Neural progenitor cell (in vitro differentiated cells): ENCODE results near the gene WDR72.

ENCODE experiments used
- EZH2 ChIP-seq: fragments of 200-600 bp; sonication (generic); IDR thresholded peaks from 2 replicates; pipeline ENCODE4 v1.6.1; 2017; ENCODE audit warnings: antibody characterized with exemption, mild to moderate bottlenecking, moderate library complexity
- EZH2phosphoT487 ChIP-seq: fragments of 200-600 bp; sonication (generic); IDR thresholded peaks from 2 replicates; pipeline ENCODE4 v1.6.1; 2017; ENCODE audit warnings: antibody characterized with exemption
- TF ChIP-seq, protein P1 (sequence below): fragments of 200-600 bp; sonication (generic); IDR thresholded peaks from 2 replicates; pipeline ENCODE4 v1.5.1; 2017; ENCODE audit warnings: antibody characterized with exemption, mild to moderate bottlenecking

DNA sequence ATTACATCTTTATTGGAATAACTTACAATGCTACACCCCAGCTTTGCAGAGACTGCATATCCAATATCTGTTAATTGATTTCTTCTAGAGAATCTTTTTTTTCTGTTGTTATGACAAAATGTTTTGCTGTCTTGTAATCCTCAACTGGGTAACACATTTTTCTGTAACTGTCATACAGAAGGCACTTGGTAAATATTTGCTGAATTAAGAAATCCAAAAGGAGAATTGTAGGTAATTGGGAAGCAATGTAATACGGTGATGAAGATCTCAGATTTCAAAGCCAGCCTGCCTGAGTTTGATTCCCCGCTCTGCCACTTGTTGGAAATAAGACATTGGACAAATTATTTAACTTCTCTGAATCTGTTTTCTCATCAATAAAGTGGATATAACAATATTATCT is 169.1 kb downstream of the WDR72 start:
- no peak for TF ChIP-seq EZH2
- TF ChIP-seq, protein P1, sequence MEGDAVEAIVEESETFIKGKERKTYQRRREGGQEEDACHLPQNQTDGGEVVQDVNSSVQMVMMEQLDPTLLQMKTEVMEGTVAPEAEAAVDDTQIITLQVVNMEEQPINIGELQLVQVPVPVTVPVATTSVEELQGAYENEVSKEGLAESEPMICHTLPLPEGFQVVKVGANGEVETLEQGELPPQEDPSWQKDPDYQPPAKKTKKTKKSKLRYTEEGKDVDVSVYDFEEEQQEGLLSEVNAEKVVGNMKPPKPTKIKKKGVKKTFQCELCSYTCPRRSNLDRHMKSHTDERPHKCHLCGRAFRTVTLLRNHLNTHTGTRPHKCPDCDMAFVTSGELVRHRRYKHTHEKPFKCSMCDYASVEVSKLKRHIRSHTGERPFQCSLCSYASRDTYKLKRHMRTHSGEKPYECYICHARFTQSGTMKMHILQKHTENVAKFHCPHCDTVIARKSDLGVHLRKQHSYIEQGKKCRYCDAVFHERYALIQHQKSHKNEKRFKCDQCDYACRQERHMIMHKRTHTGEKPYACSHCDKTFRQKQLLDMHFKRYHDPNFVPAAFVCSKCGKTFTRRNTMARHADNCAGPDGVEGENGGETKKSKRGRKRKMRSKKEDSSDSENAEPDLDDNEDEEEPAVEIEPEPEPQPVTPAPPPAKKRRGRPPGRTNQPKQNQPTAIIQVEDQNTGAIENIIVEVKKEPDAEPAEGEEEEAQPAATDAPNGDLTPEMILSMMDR = no peak
- no peak for TF ChIP-seq EZH2phosphoT487
